ENCODE data around the gene HHAT. TPM values are rescaled to one million over a fixed set of nuclear protein-coding genes. Genes with fewer than 3 reads are reported as not detected.

Gene HHAT
- total and polyA plus RNA-seq, 9 of the 15 experiments (the other 6 are each of a cell fraction or from before 2014, with no cell fraction given) = 0.07 to 0.16 (median 0.13) TPM; not detected in 1

- DNase-seq (ENCODE audit: extremely low read depth in 1 of 4, low spot score in 3 of 4) = no peak
- H3K9ac ChIP-seq (ENCODE audit: insufficient read depth in 1 of 2, low read depth in 2 of 2, low read length in 2 of 2) = no peak overlapping the region
- no peak overlapping the region for H3K4me3 ChIP-seq
- CTCF ChIA-PET (ENCODE audit: low intra/inter-chr PET ratio) = no interaction called here
- no peak overlapping the region for H3K4me2 ChIP-seq (ENCODE audit: insufficient read depth, low read length)
- H3K79me2 ChIP-seq (ENCODE audit: control insufficient read depth, insufficient read depth, low read length) = no peaks in the 10 kb centered on the region
- H4K20me1 ChIP-seq (replicated peaks; ENCODE audit: control insufficient read depth, insufficient read depth, low read length) = no peaks in the 10 kb centered on the region
- intact Hi-C loops (cut with micrococcal nuclease) = no loop called here
- peaks cover 0 to 6% of the 10 kb centered on the region in 2 experiments; a peak in 2 of 5 replicates for H3K4me1 ChIP-seq (replicated peaks in 1 of 2; ENCODE audit: control insufficient read depth in 2 of 2, insufficient read depth in 2 of 2, low read length in 2 of 2)
- in situ Hi-C loops (cut with MboI) = no loop called here
- FAIRE-seq = no peak
- no peaks in the 10 kb centered on the region for H3K9me1 ChIP-seq (ENCODE audit: control insufficient read depth, insufficient read depth, low read length)
- BruUV-seq (replicated peaks) = no TSS peak
- ATAC-seq = no peak
- TF ChIP-seq, protein P1, sequence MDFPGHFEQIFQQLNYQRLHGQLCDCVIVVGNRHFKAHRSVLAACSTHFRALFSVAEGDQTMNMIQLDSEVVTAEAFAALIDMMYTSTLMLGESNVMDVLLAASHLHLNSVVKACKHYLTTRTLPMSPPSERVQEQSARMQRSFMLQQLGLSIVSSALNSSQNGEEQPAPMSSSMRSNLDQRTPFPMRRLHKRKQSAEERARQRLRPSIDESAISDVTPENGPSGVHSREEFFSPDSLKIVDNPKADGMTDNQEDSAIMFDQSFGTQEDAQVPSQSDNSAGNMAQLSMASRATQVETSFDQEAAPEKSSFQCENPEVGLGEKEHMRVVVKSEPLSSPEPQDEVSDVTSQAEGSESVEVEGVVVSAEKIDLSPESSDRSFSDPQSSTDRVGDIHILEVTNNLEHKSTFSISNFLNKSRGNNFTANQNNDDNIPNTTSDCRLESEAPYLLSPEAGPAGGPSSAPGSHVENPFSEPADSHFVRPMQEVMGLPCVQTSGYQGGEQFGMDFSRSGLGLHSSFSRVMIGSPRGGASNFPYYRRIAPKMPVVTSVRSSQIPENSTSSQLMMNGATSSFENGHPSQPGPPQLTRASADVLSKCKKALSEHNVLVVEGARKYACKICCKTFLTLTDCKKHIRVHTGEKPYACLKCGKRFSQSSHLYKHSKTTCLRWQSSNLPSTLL (IDR thresholded peaks at IDR 0.05) = no peak
- TF ChIP-seq L3MBTL2 (IDR thresholded peaks at IDR 0.05) = no peak
- TF ChIP-seq ZNF347 (CRISPR knock-in tag; IDR thresholded peaks at IDR 0.05; ENCODE audit: low read depth) = no peak
- TF ChIP-seq CSDE1 (IDR thresholded peaks at IDR 0.05) = no peak
- TF ChIP-seq POLR2H (tag; IDR thresholded peaks at IDR 0.05; ENCODE audit: low read depth) = no peak
- no peak overlapping the region for H3K27ac ChIP-seq (ENCODE audit: extremely low read depth, low read depth, low read length)
- H3K9me3 ChIP-seq (replicated peaks; ENCODE audit: control insufficient read depth, insufficient read depth, low read depth, low read length) = no peaks in the 10 kb centered on the region
- POLR2A ChIA-PET = no interaction called here
- 0% methylated on average over 1 of the region's 1 CpG for WGBS (ENCODE audit: insufficient coverage, low coverage, missing lambda C conversion rate)
- no peaks in the 10 kb centered on the region for H3K36me3 ChIP-seq (ENCODE audit: control insufficient read depth, insufficient read depth, low read length)
- H2AFZ ChIP-seq (ENCODE audit: low read depth, low read length) = no peak overlapping the region
- H3K27me3 ChIP-seq (ENCODE audit: control insufficient read depth in 2 of 2, insufficient read depth in 2 of 2, low read length in 2 of 2) = peaks cover 0 to 10% of the 10 kb centered on the region in 2 experiments; a peak in 2 of 5 replicates
These were observed 4.7 kb upstream of the HHAT start for GRCh38 chr1:210323957-210324356.
